K562 (cell line): ENCODE results near the gene EFHC1. TPM values are rescaled to one million over a fixed set of nuclear protein-coding genes. Genes with fewer than 3 reads are reported as not detected.

Experiments
- ATAC-seq: fragments of 200-7000 bp; cut with Tn5 transposase; 3 replicates; pipeline ENCODE4 v1.9.1; 2020; ENCODE audit warnings: moderate library complexity
- BruUV-seq: library from RNA; stranded (reverse); fragments of 400-500 nt; replicated peaks from 2 replicates; lab custom pipeline; 2021; lab: Mats Ljungman, UMichigan
- CTCF ChIA-PET: fragments of 300-600 bp; formaldehyde crosslinking; extraction: SDS; loops from one replicate; lab custom pipeline; 2021; ENCODE audit warnings: low intra/inter-chr PET ratio; lab: Yijun Ruan, JAX
- POLR2A ChIA-PET: fragments of 300-600, 350-650 bp; sonication (Branson Sonifier 250); formaldehyde crosslinking; extraction: SDS; loops from one replicate; lab custom pipeline; 2021; ENCODE audit warnings: antibody characterized with exemption, inconsistent platforms; lab: Yijun Ruan, JAX
- DNase-seq, 4 experiments: peaks; one replicate each; pipeline versions ENCODE4 v3.0.0 to v3.0.0-alpha.2; 2011 to 2018; ENCODE audit warnings: low spot score in 3 of 4, mixed read lengths in 3 of 4; ENCODE audit errors: extremely low read depth in 1 of 4
- FAIRE-seq: peaks from 2 replicates; lab custom pipeline; 2011; peaks lifted over from hg19 to GRCh38; lab: Jason Lieb, UNC
- H2AFZ ChIP-seq: 2 replicates; pipeline ENCODE4 v1.6.0; 2011; ENCODE audit warnings: low read depth, low read length, control low read depth, inconsistent platforms
- H3K27ac ChIP-seq: fragments of 200-600 bp; 3 replicates; pipeline ENCODE4 v1.8.0; 2011; ENCODE audit warnings: low read depth, mild to moderate bottlenecking, control low read depth, inconsistent platforms, low read length, moderate library complexity, mixed read lengths; ENCODE audit errors: extremely low read depth
- H3K27me3 ChIP-seq, 2 experiments: fragments of 300-600 bp in 1 of 2; 2 replicates in 1 of 2; 3 replicates in 1 of 2; pipeline versions ENCODE4 v1.6.0 to v1.8.0; 2011; ENCODE audit warnings: inconsistent platforms in 2 of 2, low read length in 2 of 2, mild to moderate bottlenecking in 1 of 2, mixed read lengths in 1 of 2, moderate library complexity in 1 of 2; ENCODE audit not compliant: control insufficient read depth in 2 of 2, insufficient read depth in 2 of 2
- H3K36me3 ChIP-seq: fragments of 300-600 bp; 3 replicates; pipeline ENCODE4 v1.8.0; 2011; ENCODE audit warnings: mild to moderate bottlenecking, low read length, inconsistent platforms; ENCODE audit not compliant: control insufficient read depth, insufficient read depth
- H3K4me1 ChIP-seq, 2 experiments: fragments of 200-600 bp in 1 of 2; replicated peaks in 1 of 2; 2 replicates in 1 of 2; 3 replicates in 1 of 2; pipeline versions ENCODE4 v1.5.1 to v1.8.0; 2011; ENCODE audit warnings: inconsistent platforms in 2 of 2, low read length in 2 of 2, mild to moderate bottlenecking in 1 of 2, mixed read lengths in 1 of 2, moderate library complexity in 1 of 2; ENCODE audit not compliant: control insufficient read depth in 2 of 2, insufficient read depth in 2 of 2
- H3K4me2 ChIP-seq: 2 replicates; pipeline ENCODE4 v1.6.1; 2011; ENCODE audit warnings: low read length, control low read depth, inconsistent platforms, mixed read lengths; ENCODE audit not compliant: insufficient read depth
- H3K4me3 ChIP-seq: fragments of 200-600 bp; sonication (generic), shearing (Covaris generic); 2 replicates; pipeline ENCODE4 v1.5.1; 2016; ENCODE audit warnings: control low read depth, inconsistent platforms
- H3K79me2 ChIP-seq: fragments of 200-600 bp; 3 replicates; pipeline ENCODE4 v1.8.0; 2011; ENCODE audit warnings: low read length, inconsistent platforms; ENCODE audit not compliant: control insufficient read depth, insufficient read depth
- H3K9ac ChIP-seq, 2 experiments: 2 replicates each; pipeline versions ENCODE4 v1.6.0 to v1.6.1; 2011; ENCODE audit warnings: low read depth in 2 of 2, low read length in 2 of 2, control low read depth in 1 of 2, inconsistent platforms in 1 of 2, mild to moderate bottlenecking in 1 of 2, mixed read lengths in 1 of 2; ENCODE audit not compliant: insufficient read depth in 1 of 2
- H3K9me1 ChIP-seq: one replicate; pipeline ENCODE4 v1.6.0; 2011; ENCODE audit warnings: inconsistent platforms, mild to moderate bottlenecking, low read length, moderate library complexity; ENCODE audit not compliant: control insufficient read depth, insufficient read depth
- H3K9me3 ChIP-seq: replicated peaks from 2 replicates; pipeline ENCODE4 v1.5.1; 2011; ENCODE audit warnings: low read depth, low read length, inconsistent platforms; ENCODE audit not compliant: control insufficient read depth, insufficient read depth
- H4K20me1 ChIP-seq: replicated peaks from 2 replicates; pipeline ENCODE4 v1.6.1; 2011; ENCODE audit warnings: low read length, inconsistent platforms, mixed read lengths; ENCODE audit not compliant: control insufficient read depth, insufficient read depth
- ARHGAP35 ChIP-seq: fragments of 450-650 bp; IDR thresholded peaks from 2 replicates; pipeline ENCODE4 v1.6.1; 2018; ENCODE audit not compliant: partially characterized antibody
- ZNF444 ChIP-seq: fragments of 250-450 bp; sonication (Bioruptor Pico); IDR thresholded peaks from 2 replicates; pipeline ENCODE4 v1.4.0; 2020; ENCODE audit warnings: mild to moderate bottlenecking, moderate library complexity
- WGBS: fragments of 100-300 bp; shearing (Covaris generic); methylation state at CpG from one replicate; pipeline ENCODE4 v1.1.6; 2016; ENCODE audit warnings: low coverage, mixed read lengths; ENCODE audit not compliant: insufficient coverage; ENCODE audit errors: missing lambda C conversion rate; 5-methylcytosine and 5-hydroxymethylcytosine counted together
- in situ Hi-C: fragments of 300-500 bp; cut with MboI; formaldehyde crosslinking; loops from 4 replicates; pipeline ENCODE4 v1.15.0; 2018; ENCODE audit warnings: inconsistent platforms, mixed read lengths
- intact Hi-C: fragments of 100-400 bp; cut with micrococcal nuclease; formaldehyde crosslinking; loops from 2 replicates; pipeline ENCODE4 v1.14.2; 2022
- polyA plus RNA-seq, 8 experiments: library from polyadenylated mRNA; depleted of rRNA in 4 of 8; stranded (reverse) in 5 of 8; unstranded in 3 of 8; fragments of >200 nt; fragmentation: Nextera tagmentation in 2 of 8; fragmentation: Illumina TruSeq in 1 of 8; extraction: Ambion mirVana in 2 of 8; extraction: Trizol in 1 of 8; gene quantifications; 2 replicates each; pipeline versions ENCODE4 v1.2.1 to v1.2.3, GENCODE V29; 2011 to 2014; ENCODE audit warnings: inconsistent platforms in 1 of 8, missing spikeins in 1 of 8
- total RNA-seq, 7 experiments: library from RNA; depleted of rRNA in 6 of 7; stranded (reverse); fragments of >200 nt in 6 of 7; fragmentation: Illumina TruSeq in 2 of 7; extraction: Trizol in 2 of 7; gene quantifications; 2 replicates each; pipeline versions ENCODE4 v1.2.1 to v1.2.3, GENCODE V29; 2011 to 2021; ENCODE audit warnings: low replicate concordance in 1 of 7
- TF ChIP-seq, protein P1 (sequence below): fragments of 250-450 bp; sonication (Bioruptor Pico); IDR thresholded peaks from 2 replicates; pipeline ENCODE4 v1.5.0; 2020; ENCODE audit warnings: mild to moderate bottlenecking
- TF ChIP-seq, protein P2 (sequence below), 2 experiments: fragments of 450-650 bp in 1 of 2; sonication (generic) in 1 of 2; formaldehyde crosslinking; conservative IDR thresholded peaks; 2 replicates each; pipeline versions ENCODE4 v1.4.0 to v1.8.1; 2020 to 2022; ENCODE audit warnings: mild to moderate bottlenecking in 1 of 2, missing genetic modification reagents in 1 of 2
- TF ChIP-seq, protein P3 (sequence below), 2 experiments: fragments of 200-800 bp in 1 of 2; sonication (Bioruptor generic) in 1 of 2; sonication (generic) in 1 of 2; formaldehyde crosslinking in 1 of 2; IDR thresholded peaks in 1 of 2; conservative IDR thresholded peaks in 1 of 2; 2 replicates each; pipeline versions ENCODE4 v1.5.0 to v1.6.1; 2016 to 2020; ENCODE audit warnings: missing compliant biosample characterization in 1 of 2, missing genetic modification characterization in 1 of 2, missing genetic modification reagents in 1 of 2

The EFHC1 gene
- total and polyA plus RNA-seq, 9 of the 15 experiments (the other 6 are each of a cell fraction or from before 2014, with no cell fraction given): 9.5 to 31.0 (median 14.9) TPM

DNA sequence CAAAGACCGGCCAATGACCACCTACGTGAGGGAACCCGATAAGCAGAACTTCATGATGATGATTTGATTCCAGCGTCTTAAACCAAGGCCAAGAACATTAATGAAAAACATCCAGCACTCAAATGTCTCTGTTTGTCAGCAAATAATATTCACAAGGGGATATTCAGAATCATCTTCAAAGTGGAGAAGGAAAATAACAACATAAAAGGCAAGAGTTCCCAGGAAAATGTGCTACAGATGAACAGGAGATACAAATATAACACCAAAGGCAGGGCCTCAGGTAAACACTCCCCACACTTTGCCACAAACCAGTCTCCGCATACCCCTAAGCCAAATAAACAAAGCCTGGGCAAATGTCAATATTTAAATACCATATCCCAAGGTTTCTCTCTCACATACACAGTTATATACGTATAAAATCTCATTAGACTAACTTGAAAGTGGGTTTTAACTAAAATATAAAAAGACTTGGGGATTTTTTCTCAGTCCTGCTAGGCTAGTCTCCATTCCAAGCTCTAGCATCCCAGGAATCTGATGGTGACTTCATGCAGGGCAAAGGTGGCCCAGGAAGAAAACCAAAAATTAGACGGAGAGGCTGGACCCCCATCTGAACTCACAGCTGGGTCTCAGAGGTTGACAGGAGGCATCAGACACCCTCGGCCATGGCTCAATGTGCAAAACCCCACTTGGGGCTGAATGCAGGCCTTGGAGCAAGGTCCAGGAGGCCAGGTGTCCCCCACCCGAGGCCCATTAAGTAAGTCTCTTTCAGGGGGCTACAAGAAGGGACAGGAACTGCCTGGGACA is 124.7 kb downstream of the EFHC1 start:
- H3K9me3 ChIP-seq: no peaks in the 10 kb centered on the region
- no TSS peak for BruUV-seq
- H3K4me3 ChIP-seq: no peak overlapping the region
- FAIRE-seq: no peak
- no peaks in the 10 kb centered on the region for H3K27me3 ChIP-seq
- no peak overlapping the region for H3K9ac ChIP-seq
- ChIA-PET POLR2A (no interaction called here), CTCF (no interaction called here)
- no peak for DNase-seq
- peaks cover 15% of the 10 kb centered on the region; the same call in 2 of the 3 replicates for H3K79me2 ChIP-seq
- H3K9me1 ChIP-seq: no peaks in the 10 kb centered on the region
- in situ Hi-C loops: no loop called here
- TF ChIP-seq, protein P1, sequence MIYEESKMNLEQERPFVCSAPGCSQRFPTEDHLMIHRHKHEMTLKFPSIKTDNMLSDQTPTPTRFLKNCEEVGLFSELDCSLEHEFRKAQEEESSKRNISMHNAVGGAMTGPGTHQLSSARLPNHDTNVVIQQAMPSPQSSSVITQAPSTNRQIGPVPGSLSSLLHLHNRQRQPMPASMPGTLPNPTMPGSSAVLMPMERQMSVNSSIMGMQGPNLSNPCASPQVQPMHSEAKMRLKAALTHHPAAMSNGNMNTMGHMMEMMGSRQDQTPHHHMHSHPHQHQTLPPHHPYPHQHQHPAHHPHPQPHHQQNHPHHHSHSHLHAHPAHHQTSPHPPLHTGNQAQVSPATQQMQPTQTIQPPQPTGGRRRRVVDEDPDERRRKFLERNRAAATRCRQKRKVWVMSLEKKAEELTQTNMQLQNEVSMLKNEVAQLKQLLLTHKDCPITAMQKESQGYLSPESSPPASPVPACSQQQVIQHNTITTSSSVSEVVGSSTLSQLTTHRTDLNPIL: no peak
- TF ChIP-seq, protein P2, sequence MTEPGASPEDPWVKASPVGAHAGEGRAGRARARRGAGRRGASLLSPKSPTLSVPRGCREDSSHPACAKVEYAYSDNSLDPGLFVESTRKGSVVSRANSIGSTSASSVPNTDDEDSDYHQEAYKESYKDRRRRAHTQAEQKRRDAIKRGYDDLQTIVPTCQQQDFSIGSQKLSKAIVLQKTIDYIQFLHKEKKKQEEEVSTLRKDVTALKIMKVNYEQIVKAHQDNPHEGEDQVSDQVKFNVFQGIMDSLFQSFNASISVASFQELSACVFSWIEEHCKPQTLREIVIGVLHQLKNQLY (CRISPR knock-in tag; conservative IDR thresholded peaks at IDR 0.05): no peak
- TF ChIP-seq ZNF444 (CRISPR knock-in tag) (no peak), ARHGAP35 (no peak)
- TF ChIP-seq, protein P3, sequence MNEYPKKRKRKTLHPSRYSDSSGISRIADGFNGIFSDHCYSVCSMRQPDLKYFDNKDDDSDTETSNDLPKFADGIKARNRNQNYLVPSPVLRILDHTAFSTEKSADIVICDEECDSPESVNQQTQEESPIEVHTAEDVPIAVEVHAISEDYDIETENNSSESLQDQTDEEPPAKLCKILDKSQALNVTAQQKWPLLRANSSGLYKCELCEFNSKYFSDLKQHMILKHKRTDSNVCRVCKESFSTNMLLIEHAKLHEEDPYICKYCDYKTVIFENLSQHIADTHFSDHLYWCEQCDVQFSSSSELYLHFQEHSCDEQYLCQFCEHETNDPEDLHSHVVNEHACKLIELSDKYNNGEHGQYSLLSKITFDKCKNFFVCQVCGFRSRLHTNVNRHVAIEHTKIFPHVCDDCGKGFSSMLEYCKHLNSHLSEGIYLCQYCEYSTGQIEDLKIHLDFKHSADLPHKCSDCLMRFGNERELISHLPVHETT (CRISPR knock-in tag; conservative IDR thresholded peaks at IDR 0.05 in 1 of 2, IDR thresholded peaks at IDR 0.05 in 1 of 2): no peak
- TF ChIP-seq, all 486 proteins: peak for 0
- H3K4me2 ChIP-seq: no peak overlapping the region
- no peak overlapping the region for H2AFZ ChIP-seq
- intact Hi-C loops: no loop called here
- H3K4me1 ChIP-seq: peaks cover 3 to 28% of the 10 kb centered on the region in 2 experiments; a peak in 4 of 5 replicates
- peaks cover 10% of the 10 kb centered on the region; the same call in 1 of the 2 replicates for H4K20me1 ChIP-seq
- WGBS: 80% methylated on average over 9 of the region's 9 CpGs
- H3K27ac ChIP-seq: no peak overlapping the region
- ATAC-seq: no peak
- H3K36me3 ChIP-seq: no peaks in the 10 kb centered on the region; the same call in 2 of the 3 replicates
